IPS-18a (cell line): ENCODE data around the gene HAPLN3.

ENCODE experiments used
- H3K27ac ChIP-seq: one replicate; pipeline ENCODE4 v1.5.1; 2013; ENCODE audit warnings: low read length
- H3K27me3 ChIP-seq: one replicate; pipeline ENCODE4 v1.6.1; 2013; ENCODE audit warnings: mild to moderate bottlenecking, low read length; ENCODE audit not compliant: control insufficient read depth, insufficient read depth
- H3K36me3 ChIP-seq: one replicate; pipeline ENCODE4 v1.6.1; 2013; ENCODE audit warnings: low read depth, low read length; ENCODE audit not compliant: control insufficient read depth
- H3K4me1 ChIP-seq: one replicate; pipeline ENCODE4 v1.6.1; 2013; ENCODE audit warnings: low read depth, low read length; ENCODE audit not compliant: control insufficient read depth
- H3K4me3 ChIP-seq: one replicate; pipeline ENCODE4 v1.5.1; 2013; ENCODE audit warnings: low read length
- H3K9ac ChIP-seq: one replicate; pipeline ENCODE4 v1.6.1; 2013; ENCODE audit warnings: mild to moderate bottlenecking, low read length, moderate library complexity
- H3K9me3 ChIP-seq: one replicate; pipeline ENCODE4 v1.6.1; 2013; ENCODE audit warnings: low read depth, low read length; ENCODE audit not compliant: control insufficient read depth

Gene HAPLN3

GRCh38 chr15:88872106-88872505 lies 23.2 kb downstream of the HAPLN3 start:
- Histone ChIP-seq H3K4me1 (no peaks in the 10 kb centered on the region), H3K36me3 (no peaks in the 10 kb centered on the region), H3K27ac (no peak overlapping the region), H3K4me3 (no peak overlapping the region), H3K27me3 (no peaks in the 10 kb centered on the region), H3K9ac (no peak overlapping the region), H3K9me3 (no peaks in the 10 kb centered on the region)

- Histone ChIP-seq H3K36me3 (no peaks in the 10 kb centered on the region), H3K27me3 (no peaks in the 10 kb centered on the region), H3K4me3 (no peak overlapping the region)
Measured at GRCh38 chr15:88871313-88871712, 24.0 kb downstream of the HAPLN3 start.

GRCh38 chr15:88866295-88866881 lies 29.0 kb downstream of the HAPLN3 start:
- Histone ChIP-seq H3K9me3 (no peaks in the 10 kb centered on the region), H3K4me1 (no peaks in the 10 kb centered on the region), H3K27ac (no peak overlapping the region), H3K4me3 (no peak overlapping the region), H3K9ac (no peak overlapping the region), H3K27me3 (no peaks in the 10 kb centered on the region), H3K36me3 (no peaks in the 10 kb centered on the region)

More at GRCh38 chr15:88871313-88871712, 24.0 kb downstream of the HAPLN3 start:
- Histone ChIP-seq H3K9me3 (no peaks in the 10 kb centered on the region), H3K27ac (no peak overlapping the region), H3K9ac (no peak overlapping the region), H3K4me1 (no peaks in the 10 kb centered on the region)

- Histone ChIP-seq H3K9ac (no peak overlapping the region), H3K36me3 (no peaks in the 10 kb centered on the region), H3K27me3 (no peaks in the 10 kb centered on the region), H3K9me3 (no peaks in the 10 kb centered on the region), H3K4me1 (no peaks in the 10 kb centered on the region), H3K27ac (no peak overlapping the region), H3K4me3 (no peak overlapping the region)
Measured at GRCh38 chr15:88865498-88866099, 29.7 kb downstream of the HAPLN3 start.

- Histone ChIP-seq H3K9ac (no peak overlapping the region), H3K9me3 (no peaks in the 10 kb centered on the region), H3K4me3 (no peak overlapping the region), H3K36me3 (no peaks in the 10 kb centered on the region), H3K27me3 (no peaks in the 10 kb centered on the region), H3K4me1 (no peaks in the 10 kb centered on the region), H3K27ac (no peak overlapping the region)
Measured at GRCh38 chr15:88864861-88865497, 30.4 kb downstream of the HAPLN3 start.

- no peaks in the 10 kb centered on the region for H3K4me1 ChIP-seq
- no peak overlapping the region for H3K9ac ChIP-seq
- H3K27me3 ChIP-seq: no peaks in the 10 kb centered on the region
- no peaks in the 10 kb centered on the region for H3K36me3 ChIP-seq
- no peaks in the 10 kb centered on the region for H3K9me3 ChIP-seq
- H3K27ac ChIP-seq: no peak overlapping the region
- H3K4me3 ChIP-seq: no peak overlapping the region
Measured at GRCh38 chr15:88863412-88863811, 31.9 kb downstream of the HAPLN3 start.

- no peak overlapping the region for H3K27ac ChIP-seq
- H3K9me3 ChIP-seq: no peaks in the 10 kb centered on the region
- no peak overlapping the region for H3K9ac ChIP-seq
- H3K27me3 ChIP-seq: no peaks in the 10 kb centered on the region
- H3K4me1 ChIP-seq: no peaks in the 10 kb centered on the region
- H3K4me3 ChIP-seq: no peak overlapping the region
- H3K36me3 ChIP-seq: no peaks in the 10 kb centered on the region
Measured at GRCh38 chr15:88860212-88860611, 35.1 kb downstream of the HAPLN3 start.

GRCh38 chr15:88859550-88859949 lies 35.8 kb downstream of the HAPLN3 start:
- Histone ChIP-seq H3K9me3 (no peaks in the 10 kb centered on the region), H3K27ac (no peak overlapping the region), H3K9ac (no peak overlapping the region), H3K27me3 (no peaks in the 10 kb centered on the region), H3K4me3 (no peak overlapping the region), H3K36me3 (no peaks in the 10 kb centered on the region), H3K4me1 (no peaks in the 10 kb centered on the region)

GRCh38 chr15:88858934-88859333 lies 36.4 kb downstream of the HAPLN3 start:
- H3K4me1 ChIP-seq: no peaks in the 10 kb centered on the region
- no peak overlapping the region for H3K9ac ChIP-seq
- H3K36me3 ChIP-seq: no peaks in the 10 kb centered on the region
- no peak overlapping the region for H3K27ac ChIP-seq
- H3K9me3 ChIP-seq: no peaks in the 10 kb centered on the region
- H3K4me3 ChIP-seq: no peak overlapping the region
- H3K27me3 ChIP-seq: no peaks in the 10 kb centered on the region

GRCh38 chr15:88852476-88852875 lies 42.9 kb downstream of the HAPLN3 start:
- H3K36me3 ChIP-seq: no peaks in the 10 kb centered on the region
- no peak overlapping the region for H3K9ac ChIP-seq
- H3K9me3 ChIP-seq: no peaks in the 10 kb centered on the region
- no peak overlapping the region for H3K4me3 ChIP-seq
- H3K27ac ChIP-seq: no peak overlapping the region
- H3K4me1 ChIP-seq: no peaks in the 10 kb centered on the region
- H3K27me3 ChIP-seq: no peaks in the 10 kb centered on the region

- H3K27ac ChIP-seq: no peak overlapping the region
- H3K9ac ChIP-seq: no peak overlapping the region
- no peak overlapping the region for H3K4me3 ChIP-seq
- no peaks in the 10 kb centered on the region for H3K36me3 ChIP-seq
- H3K27me3 ChIP-seq: no peaks in the 10 kb centered on the region
- no peaks in the 10 kb centered on the region for H3K9me3 ChIP-seq
- no peaks in the 10 kb centered on the region for H3K4me1 ChIP-seq
Measured at GRCh38 chr15:88849376-88850072, 45.8 kb downstream of the HAPLN3 start.
